OCI-LY3 (cell line): Measurements from ENCODE around the gene SHISA6.

Source experiments
- H2AFZ ChIP-seq: fragments of 200-600, 300-600 bp; shearing (Covaris generic); 2 replicates; pipeline ENCODE4 v1.6.0; 2014; ENCODE audit warnings: antibody characterized with exemption, low read depth, low read length
- H3K27ac ChIP-seq: fragments of 200-600, 300-600 bp; sonication (generic); 2 replicates; pipeline ENCODE4 v1.5.1; 2014; ENCODE audit warnings: mild to moderate bottlenecking, low read length, moderate library complexity, mixed read lengths
- H3K27me3 ChIP-seq: fragments of 200-600, 300-600 bp; sonication (generic); 2 replicates; pipeline ENCODE4 v1.6.1; 2014; ENCODE audit warnings: low read depth, low read length, mixed read lengths
- H3K36me3 ChIP-seq: fragments of 200-600, 300-600 bp; sonication (generic); replicated peaks from 2 replicates; pipeline ENCODE3; 2014; ENCODE audit warnings: low read depth, low read length, mixed read lengths
- H3K4me1 ChIP-seq: fragments of 300-600, 200-600 bp; sonication (generic); 2 replicates; pipeline ENCODE4 v1.6.1; 2014; ENCODE audit warnings: low read length, mixed read lengths
- H3K4me2 ChIP-seq: fragments of 200-600, 300-600 bp; sonication (generic); 2 replicates; pipeline ENCODE4 v1.6.1; 2014; ENCODE audit warnings: low read length, mixed read lengths
- H3K4me3 ChIP-seq: fragments of 300-600, 200-600 bp; sonication (generic); 2 replicates; pipeline ENCODE4 v1.5.1; 2014; ENCODE audit warnings: antibody characterized with exemption, mild to moderate bottlenecking, low read length, moderate library complexity
- H3K79me2 ChIP-seq: fragments of 300-600, 200-600 bp; shearing (Covaris generic); 2 replicates; pipeline ENCODE4 v1.6.1; 2014; ENCODE audit warnings: mild to moderate bottlenecking, low read length, mixed read lengths
- H3K9ac ChIP-seq: fragments of 300-600, 200-600 bp; shearing (Covaris generic); 2 replicates; pipeline ENCODE4 v1.6.0; 2014; ENCODE audit warnings: mild to moderate bottlenecking, low read length, moderate library complexity
- H3K9me3 ChIP-seq: fragments of 200-600, 300-600 bp; shearing (Covaris generic); 2 replicates; pipeline ENCODE4 v1.6.1; 2014; ENCODE audit warnings: low read length, mixed read lengths; ENCODE audit not compliant: insufficient read depth
- H4K20me1 ChIP-seq: fragments of 200-600, 300-600 bp; sonication (generic); 2 replicates; pipeline ENCODE4 v1.6.1; 2016; ENCODE audit warnings: low read length, mixed read lengths; ENCODE audit not compliant: insufficient read depth
- EZH2phosphoT487 ChIP-seq: fragments of 200-600 bp; shearing (Covaris generic); IDR thresholded peaks from 2 replicates; pipeline ENCODE4 v1.6.1; 2018; ENCODE audit warnings: antibody characterized with exemption, mixed run types, low read depth
- TF ChIP-seq, protein P1 (sequence below): fragments of 200-600, 300-600 bp; sonication (generic); IDR thresholded peaks from 2 replicates; pipeline ENCODE4 v1.5.1; 2014; ENCODE audit warnings: antibody characterized with exemption, low read length, low read depth

SHISA6 gene

DNA sequence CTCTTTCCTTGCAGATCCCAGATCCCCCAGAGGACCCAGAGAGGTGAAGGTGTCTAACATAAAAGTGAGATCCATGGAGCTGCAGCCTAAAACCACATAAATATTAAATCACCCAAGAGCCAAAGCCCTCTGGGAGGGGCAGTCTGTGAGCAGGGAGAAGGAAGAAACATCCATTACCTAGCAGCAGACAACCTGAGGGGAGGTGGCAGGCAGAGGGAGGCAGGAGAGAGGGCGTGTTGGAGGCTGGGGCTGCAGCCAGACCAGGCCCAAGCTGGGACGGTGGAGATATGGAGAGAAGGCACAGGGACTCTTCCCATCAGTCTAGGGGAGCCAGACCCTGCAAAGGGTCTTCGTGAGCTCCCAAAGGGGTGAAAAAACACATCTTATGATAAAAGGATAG, 101.1 kb downstream of the SHISA6 start:
- Histone ChIP-seq H3K36me3 (no peaks in the 10 kb centered on the region), H2AFZ (no peak overlapping the region), H3K79me2 (no peaks in the 10 kb centered on the region), H3K9me3 (no peaks in the 10 kb centered on the region), H3K4me1 (no peaks in the 10 kb centered on the region), H3K27me3 (no peaks in the 10 kb centered on the region), H3K9ac (no peak overlapping the region), H3K4me3 (no peak overlapping the region), H4K20me1 (no peaks in the 10 kb centered on the region), H3K4me2 (no peak overlapping the region), H3K27ac (no peak overlapping the region)
- no peak for TF ChIP-seq EZH2phosphoT487
- TF ChIP-seq, protein P1, sequence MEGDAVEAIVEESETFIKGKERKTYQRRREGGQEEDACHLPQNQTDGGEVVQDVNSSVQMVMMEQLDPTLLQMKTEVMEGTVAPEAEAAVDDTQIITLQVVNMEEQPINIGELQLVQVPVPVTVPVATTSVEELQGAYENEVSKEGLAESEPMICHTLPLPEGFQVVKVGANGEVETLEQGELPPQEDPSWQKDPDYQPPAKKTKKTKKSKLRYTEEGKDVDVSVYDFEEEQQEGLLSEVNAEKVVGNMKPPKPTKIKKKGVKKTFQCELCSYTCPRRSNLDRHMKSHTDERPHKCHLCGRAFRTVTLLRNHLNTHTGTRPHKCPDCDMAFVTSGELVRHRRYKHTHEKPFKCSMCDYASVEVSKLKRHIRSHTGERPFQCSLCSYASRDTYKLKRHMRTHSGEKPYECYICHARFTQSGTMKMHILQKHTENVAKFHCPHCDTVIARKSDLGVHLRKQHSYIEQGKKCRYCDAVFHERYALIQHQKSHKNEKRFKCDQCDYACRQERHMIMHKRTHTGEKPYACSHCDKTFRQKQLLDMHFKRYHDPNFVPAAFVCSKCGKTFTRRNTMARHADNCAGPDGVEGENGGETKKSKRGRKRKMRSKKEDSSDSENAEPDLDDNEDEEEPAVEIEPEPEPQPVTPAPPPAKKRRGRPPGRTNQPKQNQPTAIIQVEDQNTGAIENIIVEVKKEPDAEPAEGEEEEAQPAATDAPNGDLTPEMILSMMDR = no peak

DNA sequence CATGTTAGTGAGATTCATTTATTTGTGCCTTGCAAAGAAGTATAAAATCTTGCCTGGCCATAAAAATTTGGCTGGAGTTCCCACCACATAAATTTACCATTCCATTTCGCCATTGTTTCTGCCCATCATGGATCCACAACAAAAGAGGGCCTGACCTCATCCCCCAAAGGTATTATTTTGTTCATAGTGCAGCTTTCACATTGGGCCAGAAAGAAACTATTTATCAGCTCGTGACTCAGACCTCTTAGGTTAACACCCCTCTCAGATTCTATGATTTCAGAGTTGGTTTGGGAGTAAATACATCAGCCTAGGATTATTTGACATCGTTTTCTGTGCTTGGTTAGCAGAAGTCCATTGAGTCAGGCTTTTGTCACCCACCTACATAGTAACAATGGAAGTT, 108.1 kb downstream of the SHISA6 start:
- Histone ChIP-seq H3K36me3 (no peaks in the 10 kb centered on the region), H3K79me2 (no peaks in the 10 kb centered on the region), H3K4me1 (no peaks in the 10 kb centered on the region), H4K20me1 (no peaks in the 10 kb centered on the region), H2AFZ (no peak overlapping the region), H3K27ac (no peak overlapping the region), H3K4me2 (no peak overlapping the region), H3K9me3 (no peaks in the 10 kb centered on the region), H3K4me3 (no peak overlapping the region), H3K27me3 (no peaks in the 10 kb centered on the region), H3K9ac (no peak overlapping the region)
- TF ChIP-seq, protein P1 = no peak
- no peak for TF ChIP-seq EZH2phosphoT487

DNA sequence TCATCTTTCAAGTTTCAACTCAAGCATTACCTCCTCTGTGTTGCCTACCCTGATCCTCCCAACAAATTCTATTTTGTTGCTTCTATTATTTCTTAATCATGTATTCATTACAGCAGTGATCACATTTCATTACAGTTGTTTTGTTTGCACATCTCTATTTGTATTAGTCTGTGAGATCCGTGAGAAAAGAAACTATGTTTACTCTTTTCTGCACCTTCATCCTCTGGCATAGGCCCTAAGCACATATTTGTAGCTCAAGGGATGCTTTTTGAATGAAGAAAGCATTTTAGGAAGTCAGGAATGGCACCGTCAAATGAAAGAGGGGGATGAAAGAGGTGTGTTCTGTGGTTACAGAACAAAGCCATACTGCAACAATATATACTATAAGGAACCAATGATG, 110.5 kb downstream of the SHISA6 start:
- Histone ChIP-seq H3K9ac (no peak overlapping the region), H3K4me1 (no peaks in the 10 kb centered on the region), H3K4me2 (no peak overlapping the region), H4K20me1 (no peaks in the 10 kb centered on the region), H2AFZ (no peak overlapping the region), H3K36me3 (no peaks in the 10 kb centered on the region), H3K27me3 (no peaks in the 10 kb centered on the region), H3K79me2 (no peaks in the 10 kb centered on the region), H3K4me3 (no peak overlapping the region), H3K9me3 (no peaks in the 10 kb centered on the region), H3K27ac (no peak overlapping the region)
- no peak for TF ChIP-seq EZH2phosphoT487
- TF ChIP-seq, protein P1 = no peak

DNA sequence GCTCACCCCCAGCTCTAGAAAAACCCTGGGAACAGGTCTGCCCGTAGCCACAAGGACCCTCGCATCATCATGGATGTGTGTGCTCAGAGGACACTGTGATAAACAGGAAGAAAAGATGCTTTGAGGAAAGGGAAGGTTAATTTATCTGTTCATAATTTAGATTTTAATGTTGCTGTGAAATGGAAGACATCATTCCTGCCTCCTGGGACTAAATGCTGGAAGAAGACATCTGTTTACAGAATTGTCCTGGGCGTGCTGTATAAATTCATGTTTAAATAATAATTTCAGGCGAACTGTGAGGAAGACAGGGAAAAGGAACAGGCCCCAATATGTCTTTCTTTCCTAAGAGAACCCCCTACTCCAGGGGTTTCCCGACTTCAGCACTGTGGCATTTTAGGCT, 112.6 kb downstream of the SHISA6 start:
- H3K4me2 ChIP-seq = no peak overlapping the region
- H3K36me3 ChIP-seq = no peaks in the 10 kb centered on the region
- no peak overlapping the region for H2AFZ ChIP-seq
- H3K4me3 ChIP-seq = no peak overlapping the region
- H3K9me3 ChIP-seq = no peaks in the 10 kb centered on the region
- TF ChIP-seq, protein P1 = no peak
- no peak for TF ChIP-seq EZH2phosphoT487
- no peaks in the 10 kb centered on the region for H3K27me3 ChIP-seq
- H3K9ac ChIP-seq = no peak overlapping the region
- H3K27ac ChIP-seq = no peak overlapping the region
- H4K20me1 ChIP-seq = no peaks in the 10 kb centered on the region
- no peaks in the 10 kb centered on the region for H3K79me2 ChIP-seq
- no peaks in the 10 kb centered on the region for H3K4me1 ChIP-seq
